HG03575 (cell line): ENCODE results near the gene RPS4Y2.

Experiments
- ATAC-seq: cut with Tn5 transposase; IDR thresholded peaks from one replicate; pipeline ENCODE4 v1.9.1; 2021; ENCODE audit not compliant: unreplicated experiment, insufficient number of reproducible peaks, low FRiP score; ENCODE audit errors: extremely low read depth

Gene RPS4Y2

DNA sequence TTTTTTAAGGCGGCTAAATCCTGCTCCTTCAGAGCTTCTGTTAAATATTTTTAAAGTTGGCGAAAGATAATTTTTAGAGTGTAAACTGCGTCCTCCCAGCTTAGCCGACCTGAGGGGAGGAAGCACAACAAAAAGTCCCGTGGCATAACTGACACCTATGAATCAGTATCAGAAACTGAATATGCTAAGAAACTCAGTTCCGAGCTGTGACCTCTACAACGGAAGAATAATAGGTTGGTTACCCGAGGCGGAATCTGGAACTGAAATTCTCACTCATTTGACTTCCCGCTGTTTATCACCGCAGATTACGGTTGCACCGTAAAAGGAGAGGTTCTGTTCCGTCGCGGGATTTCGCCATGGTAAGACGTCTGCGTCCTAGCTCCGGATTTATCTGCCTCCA, at the start of gene RPS4Y2:
TSS of gene RPS4Y2 (plus strand) at position 301 of the 400 bp plus-strand sequence. CDS start at position 357, 56 bp downstream.
- ATAC-seq, result no peak

- ATAC-seq, result no peak
Observed at GRCh38 chrY:20714391-20714790, 41.5 kb upstream of the RPS4Y2 start.

- no peak for ATAC-seq
Observed at GRCh38 chrY:20726184-20726907, 29.6 kb upstream of the RPS4Y2 start.

GRCh38 chrY:20735200-20735599, 20.7 kb upstream of the RPS4Y2 start:
- no peak for ATAC-seq

DNA sequence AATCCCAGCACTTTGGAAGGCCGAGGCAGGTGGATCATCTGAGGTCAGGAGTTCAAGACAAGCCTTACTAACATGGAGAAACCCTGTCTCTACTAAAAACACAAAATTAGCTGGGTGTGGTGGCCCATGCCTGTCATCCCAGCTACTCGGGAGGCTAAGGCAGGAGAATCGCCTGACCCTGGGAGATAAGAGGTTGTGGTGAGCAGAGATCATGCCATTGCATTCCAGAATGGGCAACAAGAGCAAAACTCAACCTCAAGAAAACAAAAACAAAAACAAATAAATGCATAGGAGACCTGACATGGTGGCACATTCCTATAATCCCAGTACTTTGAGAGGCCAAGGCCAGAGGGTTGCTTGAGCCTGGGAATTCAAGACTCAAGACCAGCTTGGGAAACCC, 16.1 kb upstream of the RPS4Y2 start:
- no peak for ATAC-seq

DNA sequence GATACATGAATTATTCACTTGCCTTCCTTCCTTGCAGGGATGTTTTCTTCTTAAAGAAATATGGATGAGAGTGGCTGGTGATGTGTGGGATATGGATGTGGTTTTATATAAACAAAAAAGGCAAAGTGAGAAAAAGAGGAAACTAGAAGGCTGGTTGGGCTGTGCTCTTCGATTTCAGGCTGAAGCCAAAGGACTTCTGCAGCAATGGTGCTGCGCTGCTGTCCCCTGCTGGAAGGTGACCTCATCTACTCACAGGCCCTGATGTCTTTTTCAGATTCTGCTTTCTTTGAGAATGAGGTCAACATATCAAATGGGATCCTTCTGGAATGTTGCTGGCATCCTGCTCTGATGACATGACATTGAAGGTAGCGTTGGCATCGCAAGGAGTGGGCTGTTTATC, 15.3 kb upstream of the RPS4Y2 start:
- no peak for ATAC-seq

DNA sequence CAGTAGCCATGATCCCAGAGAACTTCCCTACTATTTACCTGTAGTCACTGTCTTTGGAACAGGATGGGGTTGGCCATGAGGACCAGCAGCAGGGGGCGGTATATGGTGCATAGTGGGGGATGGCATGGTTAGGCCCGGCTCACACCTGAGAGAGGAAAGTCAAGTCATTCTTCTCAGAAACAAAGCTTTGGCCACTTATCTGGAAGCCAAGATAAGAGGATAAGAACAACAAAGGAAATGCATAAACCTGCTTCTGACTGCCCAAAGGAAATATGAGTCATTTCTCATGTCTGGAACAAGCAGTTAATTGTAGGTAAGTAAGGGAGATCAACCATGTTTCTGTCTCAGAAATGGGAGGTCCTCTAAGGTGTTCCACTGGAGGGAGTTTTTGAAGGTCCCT, 10.8 kb upstream of the RPS4Y2 start:
- no peak for ATAC-seq

- ATAC-seq, result no peak
Observed at GRCh38 chrY:20746919-20747318, 9.0 kb upstream of the RPS4Y2 start.

GRCh38 chrY:20763869-20764268, 8.0 kb downstream of the RPS4Y2 start:
- no peak for ATAC-seq

DNA sequence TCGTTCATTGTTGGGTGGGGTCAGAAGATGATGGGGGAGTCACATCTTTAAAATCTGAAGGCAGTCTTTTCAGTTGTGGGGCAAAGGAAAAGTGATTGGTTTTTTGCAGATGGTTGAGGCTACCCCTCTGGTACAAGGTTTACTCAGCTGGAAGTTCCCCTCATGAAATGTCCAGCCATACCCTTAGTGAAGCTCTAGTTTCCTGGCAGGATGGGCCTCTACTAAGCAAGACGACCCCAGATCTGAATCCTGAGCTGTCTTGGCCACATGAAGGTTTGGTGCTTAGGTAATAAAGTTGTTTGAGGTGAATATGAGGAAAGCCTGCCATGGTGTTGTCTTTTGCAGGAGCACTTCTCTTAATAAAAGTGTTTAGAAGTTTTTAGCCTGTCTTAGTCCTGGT, 9.2 kb downstream of the RPS4Y2 start:
- ATAC-seq, result no peak

- no peak for ATAC-seq
Observed at GRCh38 chrY:20770755-20771154, 14.8 kb downstream of the RPS4Y2 start.

DNA sequence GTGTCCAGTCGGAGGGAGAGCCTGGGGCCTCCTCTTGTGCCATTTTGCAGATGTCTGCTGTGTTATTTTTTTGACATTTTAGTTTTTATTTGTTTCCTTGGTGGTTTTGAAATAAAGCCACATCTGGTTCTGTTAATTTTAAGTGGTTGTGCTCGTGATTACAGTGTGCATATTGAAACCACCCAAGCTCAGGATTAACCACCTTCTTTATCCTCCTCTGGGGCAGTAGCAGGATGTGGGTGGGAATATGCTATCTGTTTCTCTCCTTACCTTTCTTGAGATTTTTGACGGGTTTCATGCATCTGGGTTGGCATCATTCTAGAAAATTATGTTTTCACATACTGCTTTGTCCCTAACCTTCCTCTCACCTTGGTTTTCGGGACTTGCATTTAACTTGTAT, 20.2 kb downstream of the RPS4Y2 start:
- no peak for ATAC-seq

GRCh38 chrY:20780104-20780654, 24.3 kb downstream of the RPS4Y2 start:
- ATAC-seq, result no peak

DNA sequence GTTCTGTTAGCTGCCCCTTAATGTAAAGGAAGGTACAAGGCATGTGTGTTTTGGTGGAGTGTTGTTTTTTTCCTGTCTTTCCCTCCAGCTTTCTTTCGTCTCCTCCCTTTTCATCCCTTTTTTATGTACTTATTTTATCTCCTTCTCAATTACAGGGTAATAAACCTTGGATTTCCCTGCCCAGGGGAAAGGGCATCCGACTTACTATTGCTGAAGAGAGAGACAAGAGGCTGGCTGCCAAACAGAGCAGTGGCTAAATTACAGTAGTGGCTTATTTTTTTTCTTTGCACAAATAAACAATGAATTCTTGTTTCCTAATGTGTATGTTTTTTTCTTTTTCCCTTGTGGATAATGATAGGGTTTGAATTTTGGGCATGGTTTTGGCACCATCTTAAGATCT, 24.9 kb downstream of the RPS4Y2 start:
- ATAC-seq, result no peak

GRCh38 chrY:20781408-20781807, 25.5 kb downstream of the RPS4Y2 start:
- ATAC-seq, result no peak

GRCh38 chrY:20784965-20785364, 29.1 kb downstream of the RPS4Y2 start:
- no peak for ATAC-seq

- ATAC-seq, result no peak
Observed at GRCh38 chrY:20787076-20787475, 31.2 kb downstream of the RPS4Y2 start.

DNA sequence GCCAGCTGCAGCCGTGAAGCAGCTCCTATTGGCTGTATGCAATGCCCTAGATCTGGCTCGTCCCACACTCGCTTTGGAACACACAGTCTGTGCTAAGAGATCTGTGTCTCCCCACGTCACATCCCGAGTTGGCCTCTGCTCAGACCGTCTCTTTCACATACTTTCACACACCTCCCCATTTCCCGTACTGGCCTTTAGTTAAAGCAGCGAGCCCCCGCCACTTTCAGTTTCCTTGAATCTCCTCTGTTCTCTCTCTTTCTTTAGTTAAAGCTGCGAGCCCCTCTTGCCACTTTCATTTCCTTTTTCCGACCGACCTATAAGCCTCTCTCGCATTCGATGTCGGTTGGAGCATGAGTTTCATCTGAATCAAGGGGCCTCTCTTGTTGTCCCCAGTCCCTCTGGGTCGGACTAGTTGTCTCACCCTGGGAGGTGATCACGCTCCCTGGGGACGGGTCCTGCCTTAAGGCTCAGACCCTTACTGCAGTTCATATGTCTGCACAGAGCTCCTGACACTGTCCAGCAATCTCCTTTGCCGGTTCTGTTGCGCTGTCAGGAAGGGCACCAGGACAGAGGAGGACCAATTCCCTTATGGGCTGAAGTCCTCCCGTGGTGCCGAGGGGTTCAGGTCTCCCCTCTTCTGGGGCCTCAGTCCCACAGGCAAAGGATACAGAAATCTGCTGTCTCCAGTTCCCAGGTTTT, 42.6 kb downstream of the RPS4Y2 start:
- ATAC-seq, result no peak

DNA sequence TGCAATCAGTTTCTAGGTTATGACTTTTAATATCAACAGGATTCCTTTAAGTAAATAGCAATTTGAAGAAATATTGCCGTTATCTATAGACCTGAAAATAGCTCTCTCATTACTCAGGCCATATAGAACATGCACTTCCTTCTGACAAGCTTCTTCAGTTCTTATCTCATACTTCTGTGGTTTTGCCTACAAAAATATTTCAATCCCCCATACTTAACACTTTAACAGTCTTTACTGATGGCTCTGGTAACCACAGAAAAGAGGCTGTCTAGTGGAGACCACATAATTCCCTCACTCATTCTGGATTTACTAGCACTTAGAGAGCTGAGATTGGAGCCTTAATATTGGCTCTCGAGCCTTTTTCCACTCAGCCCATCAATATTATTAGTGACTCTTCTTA, 46.8 kb downstream of the RPS4Y2 start:
- ATAC-seq, result no peak

DNA sequence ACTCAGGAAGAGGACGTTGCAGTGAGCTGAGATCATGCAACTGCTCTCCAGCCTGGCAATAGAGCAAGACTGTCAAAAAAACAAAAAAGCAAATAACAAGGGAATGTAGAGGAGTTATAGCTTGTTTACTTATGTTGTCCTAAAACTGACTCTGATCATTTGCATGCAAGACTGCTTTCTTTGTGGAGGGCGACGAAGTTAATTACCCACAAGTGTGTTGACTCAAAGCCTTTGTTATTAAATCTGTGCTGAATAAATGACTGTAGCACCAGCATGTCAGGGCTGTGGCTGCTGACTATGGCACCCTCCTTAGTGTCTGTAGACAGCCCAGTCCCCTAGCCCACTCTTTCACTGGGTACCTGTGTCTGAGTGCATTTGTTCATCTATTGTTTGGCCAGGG, 50.3 kb downstream of the RPS4Y2 start:
- no peak for ATAC-seq
